GM18502 (cell line): ENCODE results near the gene SLC25A19.
A peak's percentile ranks its signal among the peaks of the same experiment; 100 is the strongest.

ENCODE experiments used
- ATAC-seq: cut with Tn5 transposase; IDR thresholded peaks from one replicate; pipeline ENCODE4 v1.9.1; 2021; ENCODE audit warnings: mild to moderate bottlenecking; ENCODE audit not compliant: unreplicated experiment, poor library complexity

Gene SLC25A19

GRCh38 chr17:75289115-75289831, at the start of gene SLC25A19:
SLC25A19 (minus strand) TSS chr17:75289433; CDS start chr17:75286764, 2,669 bp downstream.
- ATAC-seq: peak; percentile 91

DNA sequence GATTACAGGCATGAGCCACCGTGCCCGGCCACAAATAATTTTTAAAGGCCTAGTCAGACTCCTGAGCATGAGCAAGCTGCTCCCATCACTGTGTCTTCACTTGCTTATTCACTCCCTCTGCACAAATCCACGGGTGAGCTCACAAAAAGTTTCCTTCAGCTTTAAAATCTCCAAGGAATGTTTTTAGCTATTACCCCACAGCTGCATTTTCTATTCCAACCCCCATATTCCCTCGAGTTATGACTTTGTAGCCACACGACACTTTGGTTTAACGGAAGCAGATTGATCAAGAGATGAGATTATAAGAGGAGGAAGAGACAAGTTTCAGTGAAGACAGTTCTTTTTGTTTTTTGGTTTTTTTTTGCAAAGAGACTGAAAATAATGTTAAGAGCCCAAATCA, 49.1 kb upstream of the SLC25A19 start:
- no peak for ATAC-seq

- ATAC-seq: no peak
Measured at GRCh38 chr17:75335315-75335714, 46.1 kb upstream of the SLC25A19 start.

GRCh38 chr17:75334723-75335122, 45.5 kb upstream of the SLC25A19 start:
- no peak for ATAC-seq

DNA sequence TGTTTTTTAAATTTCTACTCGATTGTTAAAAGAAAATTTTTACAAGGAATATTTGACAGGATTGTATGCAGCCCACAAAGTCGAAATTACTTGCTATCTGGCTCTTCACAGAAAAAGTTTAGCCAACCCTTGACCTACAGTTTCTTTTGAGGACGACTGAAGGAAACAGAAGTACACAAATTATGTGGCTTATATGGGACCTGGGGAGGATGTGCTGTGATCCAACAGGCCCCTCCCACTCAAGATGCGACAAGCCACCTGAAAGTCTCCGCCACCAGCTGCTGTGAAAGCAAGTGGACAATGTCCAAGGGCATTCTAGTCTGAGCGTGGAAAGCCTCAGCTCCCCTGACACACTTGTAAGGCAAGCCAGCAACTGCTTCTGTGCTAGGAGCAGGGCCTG, 42.4 kb upstream of the SLC25A19 start:
- ATAC-seq: no peak

- ATAC-seq: no peak
Measured at GRCh38 chr17:75327757-75328156, 38.5 kb upstream of the SLC25A19 start.

- ATAC-seq: no peak
Measured at GRCh38 chr17:75326226-75326848, 37.1 kb upstream of the SLC25A19 start.

GRCh38 chr17:75325827-75326225, 36.6 kb upstream of the SLC25A19 start:
- ATAC-seq: no peak

- no peak for ATAC-seq
Measured at GRCh38 chr17:75325348-75325747, 36.1 kb upstream of the SLC25A19 start.

GRCh38 chr17:75321506-75321905, 32.3 kb upstream of the SLC25A19 start:
- ATAC-seq: no peak

DNA sequence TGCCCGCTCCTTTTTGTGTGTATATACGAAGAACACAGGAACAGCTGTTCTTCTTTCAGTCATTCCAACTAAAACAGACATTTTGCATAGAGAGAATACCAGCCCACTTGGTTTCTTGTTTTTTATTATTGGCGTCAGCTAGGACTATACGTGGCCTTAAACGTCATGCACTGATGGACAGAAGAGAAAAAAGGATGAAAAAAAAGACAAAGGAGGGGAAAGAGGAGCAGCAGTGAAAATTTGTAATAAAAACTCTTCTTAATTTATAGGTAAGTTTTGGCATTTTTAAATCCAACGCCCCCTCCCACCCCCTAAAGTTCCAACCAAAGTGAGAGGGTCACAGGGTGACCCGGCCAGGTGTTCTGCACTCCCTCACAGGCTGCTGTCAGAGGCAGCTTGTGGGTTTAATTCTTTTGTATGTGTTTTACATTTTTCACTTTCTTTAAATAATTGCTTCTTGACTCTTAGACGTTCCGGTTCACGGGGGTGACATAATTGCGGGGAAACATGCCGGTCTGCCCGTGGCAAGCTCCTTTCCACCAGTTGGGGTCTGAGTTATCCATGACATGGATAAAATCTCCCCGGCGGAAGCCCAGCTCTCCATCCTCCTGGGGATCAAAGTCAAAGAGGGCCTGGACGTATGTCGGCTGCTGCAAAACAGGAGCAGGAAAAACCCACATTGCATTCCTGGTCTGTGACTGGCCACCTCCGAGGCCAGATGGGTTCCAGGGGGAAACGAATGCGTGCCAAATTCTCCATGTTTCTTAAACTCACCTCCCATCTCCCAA, 30.9 kb upstream of the SLC25A19 start:
- ATAC-seq: peak; percentile 53

DNA sequence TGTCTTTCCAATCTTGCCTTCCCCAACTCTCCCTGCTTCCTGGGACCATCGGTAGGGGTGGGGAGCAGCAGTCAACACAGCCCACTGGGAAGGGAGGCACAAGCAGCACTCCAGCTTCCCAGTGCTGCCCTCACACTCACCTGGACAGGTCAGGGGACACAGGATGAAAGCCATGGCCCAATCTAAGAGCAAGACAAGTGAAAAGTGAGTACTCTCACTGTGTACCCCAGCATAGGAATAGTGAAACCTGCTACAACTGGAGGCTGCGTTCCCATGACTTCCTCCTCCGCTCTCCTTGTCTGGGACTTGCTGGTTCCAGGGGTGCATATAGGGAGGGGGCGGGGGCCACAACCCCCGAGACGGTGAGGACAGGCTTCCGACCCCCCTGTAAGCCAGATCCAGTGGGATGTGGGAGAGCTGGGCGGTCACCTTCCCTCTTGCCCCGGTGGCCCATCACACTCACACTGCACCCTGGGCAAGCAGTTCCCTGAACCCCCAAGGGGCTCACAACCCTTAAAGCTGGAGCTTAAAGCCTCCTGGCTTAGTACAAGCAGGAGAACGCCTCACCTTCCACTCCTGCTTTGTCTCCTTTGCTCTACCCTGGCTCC, 29.5 kb upstream of the SLC25A19 start:
- no peak for ATAC-seq

DNA sequence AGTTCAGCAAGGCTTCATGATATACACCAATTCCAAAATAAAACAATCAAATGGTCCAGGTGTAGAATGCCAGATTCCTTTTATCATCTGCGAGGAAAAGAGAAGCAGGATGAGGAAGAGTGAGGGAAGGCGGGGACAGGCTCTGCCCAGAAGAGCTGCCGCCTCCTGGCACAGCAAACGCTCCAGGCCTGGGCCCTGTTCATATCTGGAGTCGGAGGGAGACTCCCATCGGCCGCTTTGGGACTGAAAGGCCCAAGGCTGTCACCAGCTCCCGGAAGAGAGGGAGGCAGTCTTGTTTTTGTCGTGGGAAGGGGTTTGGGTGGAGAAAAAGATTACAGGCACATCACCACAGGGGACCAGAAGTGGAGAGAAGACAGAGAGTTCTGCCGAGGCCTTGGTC, 29.0 kb upstream of the SLC25A19 start:
- ATAC-seq: no peak

GRCh38 chr17:75317671-75318070, 28.4 kb upstream of the SLC25A19 start:
- ATAC-seq: no peak

DNA sequence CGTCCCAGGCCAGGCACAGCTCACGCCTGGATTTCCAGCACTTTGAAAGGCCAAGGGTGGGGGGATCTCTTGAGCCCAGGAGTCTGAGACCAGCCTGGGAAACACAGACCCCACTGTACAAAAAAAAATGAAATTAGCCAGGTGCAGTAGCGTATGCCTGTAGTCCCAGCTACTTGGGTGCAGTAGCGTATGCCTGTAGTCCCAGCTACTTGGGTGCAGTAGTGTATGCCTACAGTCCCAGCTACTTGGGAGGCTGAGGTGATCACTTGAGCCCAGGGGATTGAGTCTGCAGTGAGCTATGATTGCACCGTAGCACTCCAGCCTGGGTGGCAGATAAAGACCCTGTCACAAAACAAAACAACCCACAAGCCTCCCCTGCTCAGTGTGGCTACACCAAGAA, 27.0 kb upstream of the SLC25A19 start:
- ATAC-seq: no peak

- ATAC-seq: no peak
Measured at GRCh38 chr17:75315541-75316243, 26.5 kb upstream of the SLC25A19 start.

DNA sequence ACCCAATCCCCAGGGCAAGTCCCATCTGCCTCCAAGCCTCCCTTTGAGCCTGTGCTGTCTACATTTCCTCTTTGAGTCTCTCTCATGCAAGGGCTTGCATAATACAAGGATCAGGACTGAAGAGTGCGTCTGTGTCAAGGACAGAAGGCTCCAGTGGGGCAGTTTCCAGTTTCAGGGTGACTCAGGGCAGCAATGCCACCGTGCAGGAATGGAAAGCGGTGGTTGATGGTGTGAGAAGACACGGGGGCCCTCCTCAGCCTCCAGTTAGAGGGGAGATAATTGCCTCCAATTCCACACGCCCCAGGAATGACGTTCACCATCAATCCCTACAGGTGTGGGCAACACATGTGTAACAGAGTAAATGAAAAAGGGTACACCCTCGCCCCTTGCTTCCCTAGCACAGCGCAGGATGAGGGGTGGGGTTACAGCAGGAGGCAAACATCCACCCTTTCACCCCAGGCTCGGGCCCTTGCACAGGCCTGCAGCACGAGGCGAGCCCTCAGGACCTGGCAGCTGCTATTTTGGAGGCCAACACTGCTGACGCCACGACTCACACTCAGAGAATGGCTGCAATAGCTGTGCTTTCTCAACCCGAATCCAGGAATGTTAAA, 24.8 kb upstream of the SLC25A19 start:
- ATAC-seq: peak; percentile 66

- ATAC-seq: no peak
Measured at GRCh38 chr17:75308732-75309629, 19.7 kb upstream of the SLC25A19 start.
